WERI-Rb-1 (cell line): ENCODE measurements around the gene PAX2.

ENCODE experiments used
- DNase-seq: peaks from one replicate; pipeline ENCODE4 v3.0.0-alpha.2; 2020
- H3K27ac ChIP-seq: fragments of 250-450 bp; sonication (Bioruptor Pico); 2 replicates; pipeline ENCODE4 v1.5.1; 2020; ENCODE audit warnings: mild to moderate bottlenecking, moderate library complexity
- H3K27me3 ChIP-seq: fragments of 250-450 bp; sonication (Bioruptor Pico); 2 replicates; pipeline ENCODE4 v1.5.1; 2021; ENCODE audit warnings: mild to moderate bottlenecking, low read depth, moderate library complexity; ENCODE audit not compliant: insufficient read depth, severe bottlenecking
- H3K36me3 ChIP-seq: fragments of 250-450 bp; sonication (Bioruptor Pico); 2 replicates; pipeline ENCODE4 v1.5.1; 2020; ENCODE audit warnings: mild to moderate bottlenecking, moderate library complexity
- H3K4me3 ChIP-seq: 2 replicates; pipeline ENCODE4 v1.5.1; 2011; ENCODE audit warnings: low read depth, mild to moderate bottlenecking, control low read depth, low read length
- H3K9me3 ChIP-seq: fragments of 250-450 bp; sonication (Bioruptor Pico); 2 replicates; pipeline ENCODE4 v1.5.1; 2021; ENCODE audit warnings: mild to moderate bottlenecking, moderate library complexity; ENCODE audit not compliant: severe bottlenecking
- CTCF ChIP-seq: IDR thresholded peaks from 2 replicates; pipeline ENCODE4 v1.5.1; 2011; ENCODE audit warnings: low read depth, mild to moderate bottlenecking, control low read depth, inconsistent platforms, low read length

Gene PAX2

DNA sequence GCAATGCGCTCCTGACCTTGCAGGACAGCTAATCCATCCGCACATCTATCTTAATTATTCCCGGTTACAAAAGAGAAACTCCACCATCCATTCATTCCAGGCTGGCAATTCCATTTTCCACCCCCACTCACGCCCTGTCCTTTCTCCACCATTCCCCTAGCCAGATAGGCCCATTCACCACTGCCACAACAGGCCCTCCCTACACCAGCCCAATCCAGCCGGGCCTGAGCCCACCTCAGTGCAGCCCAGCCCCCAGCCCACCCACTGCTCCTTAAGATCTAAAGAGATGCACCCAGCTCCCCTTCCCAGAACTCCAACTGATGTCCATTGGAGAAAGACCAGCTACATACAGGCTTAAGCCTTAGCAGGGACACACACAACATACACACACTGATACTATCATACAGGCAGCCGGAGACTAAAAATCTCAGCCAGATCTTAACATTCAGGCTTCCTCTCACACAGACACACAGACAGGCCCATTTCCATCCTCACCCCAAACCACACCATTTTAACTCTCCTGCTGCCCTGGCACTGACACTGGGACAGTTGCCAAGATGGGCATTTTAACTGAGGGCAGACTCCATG is 38.0 kb upstream of the PAX2 start:
- no peak for DNase-seq
- H3K27ac ChIP-seq: no peak overlapping the region
- no peak overlapping the region for H3K4me3 ChIP-seq
- H3K36me3 ChIP-seq: no peaks in the 10 kb centered on the region
- H3K9me3 ChIP-seq: no peaks in the 10 kb centered on the region
- peaks cover 86% of the 10 kb centered on the region for H3K27me3 ChIP-seq
- TF ChIP-seq CTCF: no peak

GRCh38 chr10:100709146-100710082 is 36.0 kb upstream of the PAX2 start:
- peaks cover 99% of the 10 kb centered on the region for H3K27me3 ChIP-seq
- peaks cover 3% of the 10 kb centered on the region for H3K9me3 ChIP-seq
- TF ChIP-seq CTCF: no peak
- DNase-seq: no peak
- no peaks in the 10 kb centered on the region for H3K36me3 ChIP-seq
- no peak overlapping the region for H3K27ac ChIP-seq
- peak overlapping the region; percentile 33 for H3K4me3 ChIP-seq

DNA sequence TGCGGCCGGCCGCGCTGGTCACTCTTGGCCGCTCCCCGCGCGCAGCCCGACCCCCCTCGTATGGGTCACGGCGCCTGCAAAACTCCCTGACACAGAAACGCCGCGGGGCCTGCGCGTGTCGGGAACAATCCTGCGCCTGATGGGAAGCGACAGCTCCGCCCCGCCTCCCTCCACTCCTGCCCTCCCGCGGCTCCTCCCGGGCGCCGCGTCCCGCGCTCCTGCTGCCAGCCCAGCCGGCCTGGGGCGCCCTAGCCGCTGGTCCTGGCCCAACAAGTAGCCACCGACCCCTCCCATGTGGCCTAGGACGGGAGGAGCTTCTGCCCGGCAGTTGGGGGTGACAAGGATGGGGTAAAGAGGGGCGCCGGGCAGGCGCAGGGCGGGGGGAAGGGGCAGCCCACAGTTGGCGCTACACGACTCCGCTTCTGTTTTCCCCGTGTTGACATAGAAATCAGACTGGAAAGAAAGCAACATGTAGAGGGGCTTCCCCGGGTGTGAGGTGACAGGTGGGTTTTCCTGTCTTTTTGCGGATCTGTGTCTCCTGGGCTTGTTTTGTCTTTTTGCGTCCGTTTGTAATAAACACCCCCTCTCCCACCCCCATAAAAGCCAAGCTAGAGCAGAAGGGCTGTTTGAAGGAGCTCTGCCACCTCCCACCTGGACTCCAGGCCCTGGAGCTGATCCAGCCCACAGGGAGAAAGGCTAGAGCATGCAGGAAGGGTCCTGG is 35.1 kb upstream of the PAX2 start:
- H3K27me3 ChIP-seq: peaks cover 99% of the 10 kb centered on the region
- no peak overlapping the region for H3K27ac ChIP-seq
- DNase-seq: peak; percentile 53
- peaks cover 5% of the 10 kb centered on the region for H3K9me3 ChIP-seq
- peak overlapping the region; percentile 33 for H3K4me3 ChIP-seq
- no peaks in the 10 kb centered on the region for H3K36me3 ChIP-seq
- no peak for TF ChIP-seq CTCF

GRCh38 chr10:100713049-100713858 is 32.1 kb upstream of the PAX2 start:
- no peak for TF ChIP-seq CTCF
- peak overlapping the region; percentile 13; the same call in 1 of the 2 replicates for H3K4me3 ChIP-seq

DNA sequence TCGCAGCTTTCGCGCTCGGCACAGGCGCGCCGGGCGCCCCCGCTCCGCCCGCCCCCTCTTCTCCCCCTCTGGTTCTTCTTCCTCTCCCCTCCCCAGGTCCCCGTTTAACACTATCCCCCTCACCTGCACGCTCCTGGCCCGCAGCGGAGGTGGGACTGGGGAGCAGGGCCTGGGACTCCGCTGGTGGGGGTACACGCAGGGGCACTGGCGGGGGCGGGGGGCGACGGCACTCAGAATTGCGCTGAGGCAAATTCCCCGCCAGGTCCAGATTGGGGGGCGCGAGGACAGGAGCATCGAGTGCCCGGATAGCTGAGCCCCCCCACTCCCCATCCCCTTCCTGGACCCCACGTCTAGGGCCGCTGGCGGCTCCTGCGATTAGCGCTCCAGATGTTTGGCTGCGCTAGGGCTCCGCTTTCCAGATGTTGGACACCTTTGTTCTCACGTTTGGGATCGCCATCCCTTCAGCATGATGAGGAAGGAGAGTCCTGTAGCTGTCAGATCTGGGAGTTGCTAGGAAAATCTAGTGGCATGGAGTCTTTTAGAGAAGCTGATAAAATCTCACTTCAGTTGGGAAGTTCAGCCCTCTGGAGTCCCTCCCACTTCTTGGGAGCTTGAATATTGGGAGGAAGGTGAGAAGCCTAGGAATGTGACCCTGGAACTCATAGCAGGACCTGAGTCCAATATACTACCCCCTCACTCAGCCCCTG is 31.4 kb upstream of the PAX2 start:
- Histone ChIP-seq H3K27me3 (peaks cover 94% of the 10 kb centered on the region), H3K4me3 (peak overlapping the region; percentile 13; the same call in 1 of the 2 replicates), H3K9me3 (peaks cover 7% of the 10 kb centered on the region), H3K27ac (no peak overlapping the region), H3K36me3 (no peaks in the 10 kb centered on the region)
- DNase-seq: no peak
- no peak for TF ChIP-seq CTCF

More at GRCh38 chr10:100713049-100713858, 32.1 kb upstream of the PAX2 start:
- peaks cover 94% of the 10 kb centered on the region for H3K27me3 ChIP-seq
- no peak overlapping the region for H3K27ac ChIP-seq
- DNase-seq: no peak
- H3K9me3 ChIP-seq: peaks cover 7% of the 10 kb centered on the region
- no peaks in the 10 kb centered on the region for H3K36me3 ChIP-seq
